OCI-LY1 (cell line): ENCODE measurements around the gene RPS3A.

Experiments
- CTCF ChIP-seq: fragments of 200-600 bp; sonication (generic), shearing (Covaris generic); IDR thresholded peaks from 2 replicates; pipeline ENCODE4 v1.5.1; 2017; ENCODE audit warnings: mild to moderate bottlenecking, antibody characterized with exemption, low read length, moderate library complexity, mixed read lengths
- EZH2 ChIP-seq: fragments of 200-600 bp; sonication (generic), shearing (Covaris generic); IDR thresholded peaks from 2 replicates; pipeline ENCODE4 v1.8.0; 2017; ENCODE audit warnings: borderline replicate concordance, mixed run types, mild to moderate bottlenecking, antibody characterized with exemption, low read length, moderate library complexity, mixed read lengths

DNA sequence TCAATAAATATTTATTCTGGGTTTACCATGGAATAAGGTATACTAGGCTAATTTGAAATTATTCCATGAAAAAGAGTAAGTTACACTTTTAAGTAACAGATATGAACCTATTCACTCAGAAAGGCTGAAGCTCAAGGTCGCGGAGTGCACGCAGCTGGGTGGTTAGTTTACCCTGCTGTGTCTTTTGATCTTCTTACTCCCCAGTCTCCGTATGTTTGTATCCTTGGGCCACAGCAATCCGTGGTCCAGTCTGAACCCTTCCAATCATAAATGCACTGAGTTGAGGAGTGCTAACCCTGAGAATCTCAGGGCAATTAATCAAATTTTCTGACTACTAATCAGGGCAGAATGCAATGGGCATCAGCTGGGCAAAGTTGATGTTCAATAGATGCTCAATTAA is 33.9 kb downstream of the RPS3A start:
- TF ChIP-seq EZH2 (no peak), CTCF (no peak)
